Smooth muscle cell (in vitro differentiated cells): Measurements from ENCODE around the gene CNTRL. TPM values are rescaled to one million over a fixed set of nuclear protein-coding genes. Genes with fewer than 3 reads are reported as not detected.

Experiments used
- DNase-seq: peaks from one replicate; lab custom pipeline; 2025; ENCODE audit not compliant: unreplicated experiment; lab: John Stamatoyannopoulos, UW
- H2AFZ ChIP-seq: fragments of 200-600 bp; sonication (generic); 2 replicates; pipeline ENCODE4 v1.6.0; 2016; ENCODE audit warnings: antibody characterized with exemption, low read depth, mild to moderate bottlenecking
- H3F3A ChIP-seq: fragments of 200-600 bp; sonication (generic); 2 replicates; pipeline ENCODE4 v1.6.0; 2017; ENCODE audit warnings: antibody characterized with exemption, low read depth
- H3K27ac ChIP-seq: fragments of 200-600 bp; sonication (generic); 2 replicates; pipeline ENCODE4 v1.5.1; 2016; ENCODE audit warnings: low read depth, mild to moderate bottlenecking
- H3K27me3 ChIP-seq: fragments of 200-600 bp; sonication (generic); 2 replicates; pipeline ENCODE4 v1.6.1; 2016; ENCODE audit warnings: low read depth, mild to moderate bottlenecking
- H3K36me3 ChIP-seq: fragments of 200-600 bp; sonication (generic); 2 replicates; pipeline ENCODE4 v1.5.1; 2016; ENCODE audit warnings: low read depth
- H3K4me1 ChIP-seq: fragments of 200-600 bp; sonication (generic); 2 replicates; pipeline ENCODE4 v1.5.1; 2016; ENCODE audit warnings: low read depth
- H3K4me2 ChIP-seq: fragments of 200-600 bp; sonication (generic); 2 replicates; pipeline ENCODE4 v1.6.0; 2016; ENCODE audit warnings: mild to moderate bottlenecking
- H3K4me3 ChIP-seq: fragments of 200-600 bp; sonication (generic); 2 replicates; pipeline ENCODE4 v1.5.1; 2016; ENCODE audit warnings: mild to moderate bottlenecking
- H3K79me2 ChIP-seq: fragments of 200-600 bp; sonication (generic); 2 replicates; pipeline ENCODE4 v1.6.0; 2016; ENCODE audit warnings: low read depth, mild to moderate bottlenecking
- H3K9ac ChIP-seq: fragments of 200-600 bp; sonication (generic); 2 replicates; pipeline ENCODE4 v1.6.0; 2016; ENCODE audit warnings: low read depth
- H3K9me3 ChIP-seq: fragments of 200-600 bp; sonication (generic); replicated peaks from 2 replicates; pipeline ENCODE4 v1.5.1; 2016; ENCODE audit warnings: low read depth
- H4K20me1 ChIP-seq: fragments of 200-600 bp; sonication (generic); 2 replicates; pipeline ENCODE4 v1.6.0; 2016; ENCODE audit warnings: low read depth
- CTCF ChIP-seq: fragments of 200-600 bp; sonication (generic); IDR thresholded peaks from 2 replicates; pipeline ENCODE4 v1.5.1; 2017; ENCODE audit warnings: borderline replicate concordance, mild to moderate bottlenecking, antibody characterized with exemption; ENCODE audit not compliant: insufficient read depth, poor library complexity, severe bottlenecking
- WGBS: methylation state at CpG from one replicate; pipeline ENCODE4 v1.1.7; 2016; ENCODE audit warnings: low lambda C conversion rate; 5-methylcytosine and 5-hydroxymethylcytosine counted together
- polyA plus RNA-seq: library from polyadenylated mRNA; unstranded; fragments of >200 nt; fragmentation: Nextera tagmentation; extraction: Ambion mirVana; gene quantifications from 2 replicates; pipeline ENCODE4 v1.2.1, GENCODE V29; 2016
- total RNA-seq: library from RNA; depleted of rRNA; stranded (reverse); fragments of >200 nt; gene quantifications from 2 replicates; pipeline ENCODE4 v1.2.3, GENCODE V29; 2014

CNTRL gene
- total and polyA plus RNA-seq, 2 experiments from 2014 or later = 3.6 to 9.1 TPM

DNA sequence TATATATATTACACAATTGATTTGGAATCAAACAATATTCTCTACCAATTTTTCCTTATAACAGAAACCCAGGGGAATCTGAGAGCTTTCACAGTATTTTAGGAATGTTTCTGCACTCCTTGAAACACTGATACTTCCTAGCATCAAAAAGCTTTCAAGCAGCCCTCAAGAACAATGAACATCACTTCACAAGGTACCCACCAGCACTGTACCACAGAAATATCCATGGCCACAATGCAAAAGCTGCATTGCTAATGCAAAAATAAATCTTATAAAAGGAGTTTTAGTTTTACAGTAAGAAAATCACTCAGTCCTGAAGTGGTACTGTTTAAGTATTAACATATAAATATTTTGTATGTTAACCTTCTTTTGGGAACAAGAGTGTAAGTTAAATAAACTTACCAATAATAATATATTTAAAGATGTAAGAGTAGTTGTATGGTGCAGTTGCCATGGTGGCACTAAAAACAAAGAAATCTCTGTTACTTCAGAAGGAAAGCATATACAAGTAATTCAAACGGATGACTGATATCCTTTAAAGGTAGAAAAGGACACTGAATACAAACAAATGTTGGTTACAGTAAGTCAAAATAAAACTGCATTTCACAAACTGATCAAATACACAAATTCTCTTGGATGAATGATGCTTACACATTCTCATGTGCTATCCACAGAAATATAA lies 118.3 kb downstream of the CNTRL start:
- Histone ChIP-seq H3K36me3 (no peaks in the 10 kb centered on the region), H3K4me1 (peaks cover 40% of the 10 kb centered on the region), H4K20me1 (peaks cover 100% of the 10 kb centered on the region), H3K27ac (peak overlapping the region; percentile 51), H3K9me3 (no peaks in the 10 kb centered on the region), H3K4me2 (no peak overlapping the region), H3F3A (peaks cover 3% of the 10 kb centered on the region), H3K79me2 (peaks cover 100% of the 10 kb centered on the region), H3K9ac (peak overlapping the region; percentile 62), H3K4me3 (no peak overlapping the region), H2AFZ (no peak overlapping the region), H3K27me3 (no peaks in the 10 kb centered on the region)
- DNase-seq = no peak
- WGBS = 38% methylated on average over 1 of the region's 1 CpG
- TF ChIP-seq CTCF = no peak

GRCh38 chr9:121194730-121195129 lies 120.0 kb downstream of the CNTRL start:
- peaks cover 100% of the 10 kb centered on the region for H4K20me1 ChIP-seq
- H3K9me3 ChIP-seq = no peaks in the 10 kb centered on the region
- no peaks in the 10 kb centered on the region for H3K36me3 ChIP-seq
- H3K9ac ChIP-seq = no peak overlapping the region
- H3K4me3 ChIP-seq = no peak overlapping the region
- H3K27me3 ChIP-seq = no peaks in the 10 kb centered on the region
- peak overlapping the region; percentile 51 for H3K4me2 ChIP-seq
- peak overlapping the region; percentile 51 for H3K27ac ChIP-seq
- peaks cover 54% of the 10 kb centered on the region for H3K4me1 ChIP-seq
- peaks cover 100% of the 10 kb centered on the region for H3K79me2 ChIP-seq
- H2AFZ ChIP-seq = no peak overlapping the region
- no peak for DNase-seq
- 73% methylated on average over 1 of the region's 1 CpG for WGBS
- no peak for TF ChIP-seq CTCF
- H3F3A ChIP-seq = peaks cover 2% of the 10 kb centered on the region

DNA sequence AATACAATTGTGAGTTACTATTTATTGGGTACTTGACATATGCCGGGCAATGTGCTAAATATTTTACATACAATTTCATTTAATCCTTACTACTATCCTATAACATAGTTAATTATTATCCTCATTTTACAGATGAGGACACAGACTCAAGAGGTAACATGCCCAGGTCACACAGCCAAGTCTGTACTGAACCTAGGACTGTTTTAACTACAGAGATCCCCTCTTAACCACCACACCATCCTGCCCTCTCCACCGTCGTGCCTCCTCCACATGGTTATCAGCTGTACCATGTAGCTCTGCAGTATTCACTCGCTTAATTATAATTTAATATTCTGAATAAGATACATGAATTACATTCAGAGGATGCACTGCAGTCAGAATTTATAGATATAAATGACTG lies 121.6 kb downstream of the CNTRL start:
- Histone ChIP-seq H3K27ac (peak overlapping the region; percentile 51), H3K36me3 (no peaks in the 10 kb centered on the region), H3K4me3 (no peak overlapping the region), H3K27me3 (no peaks in the 10 kb centered on the region), H3K4me1 (peaks cover 56% of the 10 kb centered on the region), H3K9me3 (no peaks in the 10 kb centered on the region), H3K4me2 (peak overlapping the region; percentile 41), H3F3A (no peaks in the 10 kb centered on the region), H2AFZ (no peak overlapping the region), H4K20me1 (peaks cover 97% of the 10 kb centered on the region), H3K79me2 (peaks cover 100% of the 10 kb centered on the region), H3K9ac (no peak overlapping the region)
- 70% methylated on average over 4 of the region's 4 CpGs for WGBS
- TF ChIP-seq CTCF = no peak
- DNase-seq = no peak

GRCh38 chr9:121197132-121197531 lies 122.4 kb downstream of the CNTRL start:
- Histone ChIP-seq H2AFZ (no peak overlapping the region), H3K27ac (no peak overlapping the region), H4K20me1 (peaks cover 90% of the 10 kb centered on the region), H3K9me3 (no peaks in the 10 kb centered on the region), H3K4me2 (peak overlapping the region; percentile 41), H3K27me3 (no peaks in the 10 kb centered on the region), H3K4me3 (no peak overlapping the region), H3K79me2 (peaks cover 95% of the 10 kb centered on the region), H3F3A (no peaks in the 10 kb centered on the region), H3K9ac (no peak overlapping the region), H3K4me1 (peaks cover 50% of the 10 kb centered on the region), H3K36me3 (no peaks in the 10 kb centered on the region)
- WGBS = 97% methylated on average over 1 of the region's 1 CpG
- TF ChIP-seq CTCF = no peak
- DNase-seq = no peak
